OCI-LY7 (cell line): ENCODE data around the gene DNMT1. TPM values are rescaled to one million over a fixed set of nuclear protein-coding genes. Genes with fewer than 3 reads are reported as not detected.
"Not testable (repeated sequence)": the region's sequence is repeated elsewhere in the genome, so short reads cannot be mapped to it uniquely, and the experiment has no call there.

Experiments used
- Bru-seq: library from RNA; stranded (reverse); fragments of 400-500 nt; gene quantifications from one replicate; lab custom pipeline; 2021; lab: Mats Ljungman, UMichigan
- BruChase-seq, 2 experiments: library from RNA; stranded (reverse); fragments of 400-500 nt; gene quantifications; one replicate each; lab custom pipeline; 2021; lab: Mats Ljungman, UMichigan
- BruUV-seq: library from RNA; stranded (reverse); fragments of 400-500 nt; replicated peaks from 2 replicates; lab custom pipeline; 2021; lab: Mats Ljungman, UMichigan
- CTCF ChIA-PET: fragments of 300-600 bp; sonication (Branson Sonifier 250); formaldehyde crosslinking; loops from one replicate; lab custom pipeline; 2022; ENCODE audit warnings: antibody characterized with exemption; ENCODE audit not compliant: unreplicated experiment; lab: Charles Lee
- POLR2A ChIA-PET: fragments of 300-600 bp; sonication (Branson Sonifier 250); formaldehyde crosslinking; loops from one replicate; lab custom pipeline; 2022; ENCODE audit warnings: antibody characterized with exemption; lab: Charles Lee
- DNase-seq: peaks from one replicate; pipeline ENCODE4 v3.0.0-alpha.2; 2015; ENCODE audit warnings: low spot score
- H2AFZ ChIP-seq: fragments of 200-600 bp; sonication (generic), shearing (Covaris generic); 2 replicates; pipeline ENCODE4 v1.6.1; 2014; ENCODE audit warnings: mild to moderate bottlenecking, antibody characterized with exemption, low read length, moderate library complexity
- H3K27ac ChIP-seq: fragments of 200-600 bp; sonication (generic); 2 replicates; pipeline ENCODE4 v1.5.1; 2014; ENCODE audit warnings: mixed run types, low read depth, mild to moderate bottlenecking, moderate library complexity, low read length, inconsistent platforms; ENCODE audit not compliant: poor library complexity, severe bottlenecking
- H3K36me3 ChIP-seq: fragments of 200-600 bp; sonication (generic); 2 replicates; pipeline ENCODE4 v1.6.1; 2014; ENCODE audit warnings: mild to moderate bottlenecking, antibody characterized with exemption, low read length, moderate library complexity, mixed read lengths; ENCODE audit not compliant: insufficient read depth
- H3K4me1 ChIP-seq: fragments of 200-600 bp; sonication (generic); 2 replicates; pipeline ENCODE4 v1.5.1; 2014; ENCODE audit warnings: mild to moderate bottlenecking, low read length; ENCODE audit not compliant: insufficient read depth, poor library complexity, severe bottlenecking
- H3K4me2 ChIP-seq: fragments of 200-600 bp; sonication (generic); 2 replicates; pipeline ENCODE4 v1.6.1; 2014; ENCODE audit warnings: mild to moderate bottlenecking, low read length
- H3K4me3 ChIP-seq: fragments of 200-600 bp; sonication (generic); 2 replicates; pipeline ENCODE4 v1.5.1; 2014; ENCODE audit warnings: mild to moderate bottlenecking, low read depth, low read length; ENCODE audit not compliant: poor library complexity, severe bottlenecking
- H3K79me2 ChIP-seq: fragments of 200-600 bp; sonication (generic); 2 replicates; pipeline ENCODE4 v1.6.1; 2016; ENCODE audit warnings: low read depth, mild to moderate bottlenecking, low read length, moderate library complexity, mixed read lengths; ENCODE audit not compliant: insufficient read depth
- H3K9me2 ChIP-seq: fragments of 200-600 bp; sonication (generic); 2 replicates; pipeline ENCODE4 v1.6.1; 2016; ENCODE audit warnings: mild to moderate bottlenecking, low read length, mixed read lengths; ENCODE audit not compliant: insufficient read depth
- H3K9me3 ChIP-seq: fragments of 200-600 bp; sonication (generic); 2 replicates; pipeline ENCODE4 v1.6.1; 2014; ENCODE audit warnings: mild to moderate bottlenecking, mixed run types, low read length, mixed read lengths
- H4K20me1 ChIP-seq: fragments of 200-600 bp; sonication (generic); 2 replicates; pipeline ENCODE4 v1.6.1; 2014; ENCODE audit warnings: mild to moderate bottlenecking, antibody characterized with exemption, low read length, moderate library complexity, mixed read lengths; ENCODE audit not compliant: insufficient read depth
- CTCF ChIP-seq: fragments of 200-600 bp; sonication (generic); conservative IDR thresholded peaks from 2 replicates; pipeline ENCODE4 v1.5.1; 2014; ENCODE audit warnings: mild to moderate bottlenecking, antibody characterized with exemption, low read length, moderate library complexity, mixed read lengths
- EZH2phosphoT487 ChIP-seq: fragments of 200-600 bp; sonication (generic); IDR thresholded peaks from 2 replicates; pipeline ENCODE4 v1.6.1; 2018; ENCODE audit warnings: low read depth, borderline replicate concordance, mild to moderate bottlenecking, mixed run types, antibody characterized with exemption, low read length, moderate library complexity, mixed read lengths
- intact Hi-C: fragments of 100-400 bp; cut with micrococcal nuclease; formaldehyde crosslinking; loops from one replicate; pipeline ENCODE4 v1.10.0; 2022; ENCODE audit not compliant: unreplicated experiment
- long read RNA-seq: library from polyadenylated mRNA; stranded (forward); transcript quantifications from one replicate; pipeline ENCODE4 v2.0.0, GENCODE V29; 2022
- total RNA-seq, 2 experiments: library from RNA; depleted of rRNA in 1 of 2; stranded (reverse); fragments of >200 nt in 1 of 2; shearing (Covaris generic) in 1 of 2; gene quantifications; 2 replicates each; pipeline ENCODE4 v1.2.3, GENCODE V29; 2014 to 2022

The DNMT1 gene
- total RNA-seq (2014; rRNA removed; shearing (Covaris generic)): 329 and 365 TPM in 2 replicates
- 680 and 699 TPM in 2 replicates for total RNA-seq (2022)
- percentile 94 among the genes with signal in this experiment for Bru-seq, nascent RNA
- BruChase-seq, experiment 1, labeled RNA remaining after a 6-hour chase: percentile 97 among the genes with signal in this experiment
- percentile 96 among the genes with signal in this experiment for BruChase-seq, experiment 2, labeled RNA remaining after a 2-hour chase
- long read RNA-seq, full-length matches to known transcripts: 294 of 842 reads
- long read RNA-seq, partial matches to known transcripts: 240 of 842 reads
- long read RNA-seq, other reads (novel, unspliced or antisense): 308 of 842 reads

- intact Hi-C loops: loop anchor here (2.0 to 5.0 kb wide), 2 partner anchors 43 to 56 kb away; no protein-coding TSS in a partner anchor
- peak within 1 kb of the TSS; percentile 92 for H3K4me3 ChIP-seq
- H2AFZ ChIP-seq: peak within 1 kb of the TSS; percentile 22; the same call in 1 of the 2 replicates
- H4K20me1 ChIP-seq: peaks cover 17% of the 10 kb centered on the region
- H3K79me2 ChIP-seq: peaks cover 72% of the 10 kb centered on the region
- CTCF ChIA-PET: interaction anchor here (0.7 kb wide), 1 partner anchor 26 kb away, joined by 4 read pairs; no protein-coding TSS in a partner anchor
- H3K4me1 ChIP-seq: peaks cover 80% of the 10 kb centered on the region
- no peak for TF ChIP-seq CTCF
- TF ChIP-seq EZH2phosphoT487: no peak
- BruUV-seq: no TSS peak
- H3K36me3 ChIP-seq: peaks cover 46% of the 10 kb centered on the region
- H3K9me2 ChIP-seq: no peaks in the 10 kb centered on the region
- H3K9me3 ChIP-seq: peaks cover 5% of the 10 kb centered on the region; the same call in 1 of the 2 replicates
- POLR2A ChIA-PET: interaction anchor here (0.9 to 1.1 kb wide), 2 partner anchors 41 to 48 kb away, joined by 3 to 4 read pairs; no protein-coding TSS in a partner anchor
- peak within 1 kb of the TSS; percentile 83 for H3K4me2 ChIP-seq
- DNase-seq: peak; percentile 98
- peak within 1 kb of the TSS; percentile 78 for H3K27ac ChIP-seq
Measured at GRCh38 chr19:10194500-10195198, at the start of gene DNMT1. Gene DNMT1 (minus strand): TSS chr19:10194953. CDS start chr19:10194899, 54 bp downstream.

GRCh38 chr19:10243606-10244005 is 48.9 kb upstream of the DNMT1 start:
- H2AFZ ChIP-seq: no peak overlapping the region
- ChIA-PET POLR2A (interaction anchor here (1.3 to 1.6 kb wide), 2 partner anchors 12 to 48 kb away, joined by 3 to 5 read pairs; partner anchors contain the start of genes DNMT1 and S1PR2), CTCF (interaction anchor here (1.2 kb wide), 1 partner anchor 16 kb away, joined by 4 read pairs; no protein-coding TSS in a partner anchor)
- no peaks in the 10 kb centered on the region for H3K9me3 ChIP-seq
- intact Hi-C loops: no loop called here
- H3K4me3 ChIP-seq: peak overlapping the region; percentile 15
- H3K9me2 ChIP-seq: no peaks in the 10 kb centered on the region
- H3K36me3 ChIP-seq: no peaks in the 10 kb centered on the region
- BruUV-seq: no TSS peak
- H3K79me2 ChIP-seq: no peaks in the 10 kb centered on the region
- TF ChIP-seq EZH2phosphoT487 (no peak), CTCF (no peak)
- H3K27ac ChIP-seq: peak overlapping the region; percentile 95
- no peak for DNase-seq
- no peaks in the 10 kb centered on the region for H4K20me1 ChIP-seq
- H3K4me2 ChIP-seq: peak overlapping the region; percentile 88
- peaks cover 98% of the 10 kb centered on the region for H3K4me1 ChIP-seq

GRCh38 chr19:10241826-10242449 is 47.2 kb upstream of the DNMT1 start:
- CTCF ChIA-PET, H3K9me3 ChIP-seq, intact Hi-C loops, DNase-seq, H2AFZ ChIP-seq, H4K20me1 ChIP-seq, H3K9me2 ChIP-seq, H3K79me2 ChIP-seq, H3K36me3 ChIP-seq: not testable (repeated sequence)
- TSS peak; percentile 86 for BruUV-seq
- Histone ChIP-seq H3K27ac (peak overlapping the region; percentile 95), H3K4me2 (peak overlapping the region; percentile 88), H3K4me3 (peak overlapping the region; percentile 58), H3K4me1 (peaks cover 98% of the 10 kb centered on the region)
- POLR2A ChIA-PET: interaction anchor here (0.6 to 2.5 kb wide), 7 partner anchors 8 to 170 kb away, joined by 3 to 14 read pairs (median 4); no protein-coding TSS in a partner anchor
